ENCODE results near the gene HIP1R.
A peak's percentile ranks its signal among the peaks of the same experiment; 100 is the strongest.

The HIP1R gene

DNA sequence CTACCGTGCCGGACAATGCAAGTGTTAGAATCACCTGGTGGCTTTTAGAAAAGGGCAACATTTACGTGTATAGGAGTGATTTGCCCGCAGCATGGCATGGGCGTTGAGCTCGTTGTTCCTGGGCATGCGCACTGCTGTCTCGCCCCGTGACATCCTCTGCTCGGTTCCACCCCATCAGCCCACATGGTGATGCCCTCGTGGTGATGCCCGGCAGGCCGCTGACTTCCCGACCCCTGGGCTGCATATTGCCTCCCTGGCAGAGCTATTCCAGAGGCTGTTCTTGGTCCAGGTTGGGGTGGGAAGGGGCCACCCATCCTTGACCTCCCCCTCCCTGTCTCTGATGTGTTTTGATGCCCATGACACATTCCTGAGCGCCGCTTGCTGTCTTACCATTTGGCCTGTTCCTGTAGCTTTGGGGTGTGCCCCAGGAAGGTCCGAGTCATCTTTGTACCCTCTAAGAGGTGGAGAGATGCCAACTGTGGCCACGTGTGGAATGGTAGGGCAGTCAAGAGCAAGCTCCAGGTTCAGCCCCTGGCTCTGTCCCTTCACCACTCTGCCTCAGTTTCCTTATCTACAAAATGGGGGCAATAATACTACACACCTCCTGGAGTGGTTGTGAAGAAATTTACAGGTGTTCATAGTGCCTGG is 4.8 kb downstream of the HIP1R start:
- Mint-ChIP-seq H3K27me3 (no peaks in the 10 kb centered on the region), H3K9me3 (no peaks in the 10 kb centered on the region), H3K4me1 (peaks cover 54% of the 10 kb centered on the region), H3K27ac (no peak overlapping the region), H3K36me3 (peaks cover 13% of the 10 kb centered on the region), H3K4me3 (no peak overlapping the region)
- no peak for ATAC-seq (ENCODE audit: low read depth)
- DNase-seq (ENCODE audit: low spot score in 2 of 2) = no peak

DNA sequence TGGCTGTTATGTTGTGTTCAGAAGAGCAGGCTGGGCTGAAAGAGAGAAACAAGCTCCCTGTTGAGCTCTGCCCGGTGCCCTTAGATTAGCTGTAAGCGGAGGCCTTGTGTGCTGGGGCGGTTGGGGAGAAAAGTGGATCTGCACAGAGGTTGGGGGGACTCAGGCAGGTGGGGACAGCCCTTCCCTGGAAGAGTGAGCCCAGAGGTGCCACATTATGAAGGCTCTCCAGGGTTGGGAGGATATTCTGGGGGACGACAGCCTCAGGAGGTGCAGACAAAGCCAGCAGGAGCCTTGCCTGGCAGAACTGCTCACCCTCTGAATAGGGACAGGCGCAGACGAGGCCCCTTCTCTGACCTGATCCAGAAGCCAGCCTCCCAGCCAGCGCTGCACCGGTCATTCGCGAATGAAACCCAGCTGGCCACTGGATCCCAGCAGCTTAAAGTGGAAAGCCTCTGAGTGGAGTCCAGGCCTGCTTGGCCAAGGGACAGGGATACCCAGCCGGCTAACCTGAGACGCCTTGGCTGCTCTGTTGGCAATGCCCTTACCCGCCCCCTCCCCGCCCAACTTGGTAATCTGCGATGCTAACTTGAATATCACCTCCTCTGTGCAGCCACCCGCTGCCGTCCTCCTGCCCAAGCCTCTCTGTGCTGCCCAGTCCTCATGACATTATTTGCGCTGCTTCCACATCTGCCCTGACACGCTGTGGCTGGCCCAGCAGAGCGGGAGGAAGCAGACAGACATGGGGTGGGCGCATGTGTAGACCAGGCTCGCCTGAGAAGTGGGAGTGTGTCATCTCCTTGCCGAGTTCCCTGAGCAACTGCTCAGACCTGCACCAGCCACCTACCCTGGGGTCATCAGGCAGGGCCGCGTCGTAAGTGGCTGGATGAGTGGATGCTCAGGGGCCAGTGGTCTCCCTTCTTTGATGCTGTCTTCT is 5.6 kb downstream of the HIP1R start:
- H3K36me3 Mint-ChIP-seq = peaks cover 13% of the 10 kb centered on the region
- no peak overlapping the region for H3K4me3 Mint-ChIP-seq
- H3K27me3 Mint-ChIP-seq = no peaks in the 10 kb centered on the region
- H3K27ac Mint-ChIP-seq = no peak overlapping the region
- peaks cover 56% of the 10 kb centered on the region for H3K4me1 Mint-ChIP-seq
- no peaks in the 10 kb centered on the region for H3K9me3 Mint-ChIP-seq
- ATAC-seq (ENCODE audit: low read depth) (no peak), DNase-seq (ENCODE audit: low spot score in 2 of 2) (no peak)

DNA sequence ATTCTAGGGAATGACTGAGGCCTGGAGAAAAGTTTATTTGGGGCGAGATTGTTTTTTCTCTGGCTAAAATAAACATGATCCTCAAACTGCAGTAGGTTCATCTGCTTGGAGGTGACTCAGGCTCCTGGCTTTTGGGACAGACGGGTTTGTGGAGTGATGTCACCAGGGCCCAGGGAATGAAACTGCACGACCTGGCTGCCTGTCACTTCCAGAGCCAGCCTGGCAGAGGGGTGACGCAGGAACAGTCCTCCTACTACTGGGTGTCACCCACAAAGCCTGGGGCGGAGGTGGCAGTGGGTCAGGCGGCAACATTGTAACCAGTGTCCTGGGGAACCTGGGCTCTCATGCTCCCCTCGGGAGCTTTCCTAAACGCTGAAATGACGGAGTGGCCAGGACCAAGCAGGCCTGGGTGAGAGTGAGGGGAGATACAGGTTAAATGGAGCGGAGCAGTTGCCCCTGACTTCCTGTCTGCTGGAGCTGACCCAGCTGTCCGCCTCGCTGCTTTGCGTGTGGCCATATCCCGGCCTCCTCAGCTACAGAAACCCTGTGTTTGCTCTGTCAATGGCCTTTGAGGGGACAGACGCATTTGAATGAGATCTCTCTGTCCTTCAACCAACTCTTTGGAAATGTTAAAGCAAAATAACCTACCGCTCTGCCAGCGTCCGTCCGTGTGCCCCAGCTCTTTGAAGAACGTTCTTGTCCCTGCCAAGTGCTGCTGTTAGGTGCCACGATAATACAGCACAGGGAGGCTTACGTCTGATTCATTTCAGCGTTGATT is 6.5 kb downstream of the HIP1R start:
- peaks cover 51% of the 10 kb centered on the region for H3K4me1 Mint-ChIP-seq
- H3K27ac Mint-ChIP-seq = no peak overlapping the region
- no peaks in the 10 kb centered on the region for H3K27me3 Mint-ChIP-seq
- H3K9me3 Mint-ChIP-seq = no peaks in the 10 kb centered on the region
- no peak for DNase-seq (ENCODE audit: low spot score in 2 of 2)
- no peak for ATAC-seq (ENCODE audit: low read depth)
- H3K36me3 Mint-ChIP-seq = peaks cover 9% of the 10 kb centered on the region
- no peak overlapping the region for H3K4me3 Mint-ChIP-seq

DNA sequence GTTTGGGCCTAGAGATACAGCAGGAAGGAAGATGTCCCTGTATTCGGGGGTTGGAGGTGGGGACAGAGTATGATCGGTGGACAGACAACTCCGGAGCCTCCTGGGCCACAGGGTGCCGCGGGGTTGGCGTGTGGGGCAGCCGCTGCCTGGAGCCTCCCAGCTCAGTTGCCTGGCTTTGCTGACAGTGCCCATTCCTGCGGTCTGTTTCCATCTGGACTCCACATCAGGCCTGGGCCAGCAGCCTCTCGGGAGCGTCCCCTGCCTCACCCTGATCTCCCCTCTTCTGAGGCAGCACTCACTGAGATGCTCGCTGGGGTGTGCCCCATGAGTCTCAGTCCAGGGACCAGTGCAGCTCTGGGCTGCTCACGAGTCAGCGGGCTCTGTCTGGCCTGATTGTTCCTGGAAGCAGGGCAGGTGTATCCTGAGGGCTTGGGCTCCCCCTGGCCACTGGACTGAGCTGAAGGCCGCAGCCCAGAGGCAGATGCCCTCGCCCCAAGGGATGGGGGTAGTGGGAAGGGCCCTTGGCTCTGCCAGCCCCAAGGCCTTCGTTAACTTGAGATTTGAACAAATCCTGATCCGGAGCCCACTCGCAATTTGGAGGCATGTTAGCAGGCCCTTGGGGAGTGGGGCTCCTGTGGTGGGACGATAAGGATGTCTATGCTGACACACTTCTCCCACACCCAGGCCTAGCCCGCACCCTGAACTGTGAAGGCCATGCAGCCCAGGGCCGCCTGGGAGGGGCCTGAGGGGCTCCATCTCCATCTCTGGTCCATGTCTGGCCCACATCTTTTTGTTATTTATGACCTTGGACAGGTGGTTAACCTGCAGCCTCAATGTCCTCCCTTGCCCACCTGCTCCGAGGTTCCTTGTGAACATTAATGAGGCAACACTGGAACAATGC is 7.5 kb downstream of the HIP1R start:
- H3K9me3 Mint-ChIP-seq = no peaks in the 10 kb centered on the region

DNA sequence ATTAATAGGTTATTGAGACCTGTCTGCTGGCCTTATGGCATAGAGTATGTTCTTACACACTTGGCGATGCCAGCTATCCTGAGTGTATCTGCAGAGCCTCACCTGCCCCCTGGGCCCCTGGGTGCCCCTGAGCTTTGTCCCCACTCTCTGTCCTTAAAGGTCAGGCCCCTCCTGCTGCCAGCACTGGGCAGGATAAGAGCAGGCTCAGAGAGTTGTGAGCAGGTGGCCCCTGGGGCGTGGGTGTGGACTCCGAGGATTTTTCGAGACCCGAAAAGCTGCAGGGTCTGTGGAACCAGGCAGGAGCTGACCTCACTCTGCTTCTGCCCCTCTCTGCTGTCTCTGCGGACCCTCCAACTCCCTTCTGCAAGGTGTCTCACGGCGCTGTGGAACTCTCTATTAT is 8.2 kb downstream of the HIP1R start:
- H3K4me3 Mint-ChIP-seq = no peak overlapping the region
- DNase-seq (ENCODE audit: low spot score in 2 of 2) (no peak), ATAC-seq (ENCODE audit: low read depth) (no peak)
- H3K36me3 Mint-ChIP-seq = peaks cover 10% of the 10 kb centered on the region
- no peak overlapping the region for H3K27ac Mint-ChIP-seq
- H3K27me3 Mint-ChIP-seq = no peaks in the 10 kb centered on the region
- no peaks in the 10 kb centered on the region for H3K9me3 Mint-ChIP-seq
- H3K4me1 Mint-ChIP-seq = peaks cover 37% of the 10 kb centered on the region

More for the DNA sequence above, 7.5 kb downstream of the HIP1R start:
- H3K27ac Mint-ChIP-seq = no peak overlapping the region
- peaks cover 44% of the 10 kb centered on the region for H3K4me1 Mint-ChIP-seq
- H3K4me3 Mint-ChIP-seq = no peak overlapping the region
- no peak for DNase-seq (ENCODE audit: low spot score in 2 of 2)
- no peak for ATAC-seq (ENCODE audit: low read depth)
- H3K36me3 Mint-ChIP-seq = peaks cover 9% of the 10 kb centered on the region
- no peaks in the 10 kb centered on the region for H3K27me3 Mint-ChIP-seq

DNA sequence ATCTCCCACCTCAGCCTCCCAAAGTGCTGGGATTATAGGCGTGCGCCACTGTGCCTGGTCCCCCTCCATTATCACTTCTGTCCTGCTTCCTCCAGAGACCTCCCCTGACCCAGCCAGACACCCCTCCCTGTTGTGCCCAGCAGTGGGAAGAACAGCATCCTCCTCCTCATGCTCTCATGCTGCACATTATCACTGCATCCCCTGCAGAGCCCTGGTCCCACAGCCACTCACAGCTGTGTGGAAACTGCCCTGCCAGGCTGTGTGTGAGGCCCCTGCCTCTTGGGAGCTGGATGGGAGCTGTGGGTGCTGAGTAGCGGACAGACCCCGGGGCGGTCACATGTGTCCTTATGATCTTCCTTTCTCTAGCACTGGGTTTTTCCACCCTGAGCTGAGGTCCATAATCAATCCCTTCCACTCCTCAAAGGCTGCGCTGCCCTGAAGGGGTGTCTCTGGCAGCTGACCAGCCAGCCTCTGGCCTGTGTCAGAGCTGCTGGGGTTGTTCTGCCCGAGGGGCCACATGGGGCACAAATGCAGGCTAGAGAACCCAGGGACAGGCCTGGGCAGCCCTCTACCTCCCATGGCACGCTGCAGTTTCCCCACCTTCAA is 9.2 kb downstream of the HIP1R start:
- no peak for ATAC-seq (ENCODE audit: low read depth)
- H3K27me3 Mint-ChIP-seq = no peaks in the 10 kb centered on the region
- H3K27ac Mint-ChIP-seq = peak overlapping the region; percentile 53
- H3K4me3 Mint-ChIP-seq = no peak overlapping the region
- no peak for DNase-seq (ENCODE audit: low spot score in 2 of 2)
- H3K4me1 Mint-ChIP-seq = peaks cover 27% of the 10 kb centered on the region
- peaks cover 9% of the 10 kb centered on the region for H3K36me3 Mint-ChIP-seq
- H3K9me3 Mint-ChIP-seq = no peaks in the 10 kb centered on the region

DNA sequence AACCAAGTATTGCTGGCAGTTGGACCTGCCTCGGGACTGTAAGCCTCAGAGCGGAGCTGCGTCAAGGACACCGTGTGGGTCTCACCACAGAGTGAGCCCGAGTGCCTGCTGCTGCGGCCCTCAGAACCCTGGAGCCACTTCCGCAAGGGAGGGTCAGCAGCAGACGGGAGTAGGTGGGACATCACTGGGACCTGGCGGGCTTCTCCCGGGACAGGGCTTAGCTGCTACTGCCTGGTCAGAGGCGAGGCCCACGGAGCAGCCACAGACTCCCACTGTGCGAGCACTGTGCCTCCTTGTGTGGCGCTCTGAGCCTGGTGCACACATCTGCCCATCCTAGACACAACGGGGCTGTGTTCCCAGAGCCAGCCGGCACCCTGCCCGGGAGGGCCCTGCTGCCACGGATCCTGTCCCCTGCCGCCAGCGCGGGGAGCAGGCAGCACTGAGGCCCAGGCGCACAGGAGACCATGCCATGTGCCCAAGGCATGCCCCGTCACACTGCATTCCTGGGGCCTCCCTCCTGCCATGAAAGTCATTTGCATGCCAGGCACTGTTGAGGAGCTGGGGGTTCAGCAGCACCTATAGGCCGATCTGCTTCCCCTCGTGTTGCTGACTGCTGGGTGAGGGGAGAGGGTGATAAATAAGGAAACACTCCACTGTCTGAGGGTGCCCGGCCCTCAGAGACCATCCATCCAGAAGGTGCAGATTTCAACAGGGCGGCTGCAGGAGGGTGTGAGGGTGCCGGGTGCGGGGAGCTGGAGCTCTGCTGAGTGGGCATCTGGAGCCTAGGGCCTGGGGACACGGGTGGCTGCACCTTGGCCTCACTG is 10.0 kb downstream of the HIP1R start:
- Mint-ChIP-seq H3K9me3 (no peaks in the 10 kb centered on the region), H3K27me3 (no peaks in the 10 kb centered on the region), H3K36me3 (peaks cover 11% of the 10 kb centered on the region), H3K4me3 (no peak overlapping the region), H3K27ac (no peak overlapping the region), H3K4me1 (peaks cover 26% of the 10 kb centered on the region)
- ATAC-seq (ENCODE audit: low read depth) (no peak), DNase-seq (ENCODE audit: low spot score in 2 of 2) (no peak)

DNA sequence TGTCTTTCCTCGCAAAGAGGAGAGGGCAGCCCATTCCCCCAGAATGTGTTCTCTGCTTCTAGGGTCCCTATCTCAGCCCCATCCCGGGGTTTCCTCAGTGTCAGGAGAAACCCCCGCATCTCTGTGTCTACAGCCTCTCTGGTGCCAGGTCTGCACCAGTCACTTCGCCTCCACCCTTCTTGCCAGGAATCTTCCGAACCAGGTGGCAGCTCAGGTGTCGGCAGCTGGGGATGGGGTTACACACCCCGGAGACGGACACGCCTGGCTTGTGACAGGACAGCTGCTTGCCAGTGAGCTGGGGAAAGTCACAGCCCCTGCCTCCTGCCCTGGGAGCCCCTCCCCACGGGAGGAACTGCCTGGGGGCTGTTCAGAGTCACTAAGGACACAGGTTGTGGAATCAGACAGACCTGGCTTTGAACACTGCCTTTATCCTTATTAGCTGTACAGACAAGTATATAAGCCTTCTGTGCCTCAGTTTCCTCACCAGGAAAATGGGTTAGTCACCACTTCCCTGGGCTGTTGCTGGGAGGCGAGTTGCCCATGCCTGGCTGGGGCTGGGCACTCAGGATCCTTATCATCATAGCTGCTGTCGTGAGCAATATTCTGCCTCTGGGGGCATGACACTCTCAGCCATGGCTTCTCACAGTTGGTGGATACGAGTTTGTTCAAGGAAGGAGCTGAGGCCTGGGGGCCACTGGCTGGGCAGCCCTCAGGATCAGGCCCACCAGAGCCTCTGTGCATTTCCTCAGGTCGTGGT is 10.8 kb downstream of the HIP1R start:
- Mint-ChIP-seq H3K4me1 (peaks cover 20% of the 10 kb centered on the region), H3K36me3 (peaks cover 11% of the 10 kb centered on the region), H3K4me3 (no peak overlapping the region), H3K27ac (no peak overlapping the region), H3K27me3 (no peaks in the 10 kb centered on the region), H3K9me3 (no peaks in the 10 kb centered on the region)
- ATAC-seq (ENCODE audit: low read depth) = no peak
- no peak for DNase-seq (ENCODE audit: low spot score in 2 of 2)

DNA sequence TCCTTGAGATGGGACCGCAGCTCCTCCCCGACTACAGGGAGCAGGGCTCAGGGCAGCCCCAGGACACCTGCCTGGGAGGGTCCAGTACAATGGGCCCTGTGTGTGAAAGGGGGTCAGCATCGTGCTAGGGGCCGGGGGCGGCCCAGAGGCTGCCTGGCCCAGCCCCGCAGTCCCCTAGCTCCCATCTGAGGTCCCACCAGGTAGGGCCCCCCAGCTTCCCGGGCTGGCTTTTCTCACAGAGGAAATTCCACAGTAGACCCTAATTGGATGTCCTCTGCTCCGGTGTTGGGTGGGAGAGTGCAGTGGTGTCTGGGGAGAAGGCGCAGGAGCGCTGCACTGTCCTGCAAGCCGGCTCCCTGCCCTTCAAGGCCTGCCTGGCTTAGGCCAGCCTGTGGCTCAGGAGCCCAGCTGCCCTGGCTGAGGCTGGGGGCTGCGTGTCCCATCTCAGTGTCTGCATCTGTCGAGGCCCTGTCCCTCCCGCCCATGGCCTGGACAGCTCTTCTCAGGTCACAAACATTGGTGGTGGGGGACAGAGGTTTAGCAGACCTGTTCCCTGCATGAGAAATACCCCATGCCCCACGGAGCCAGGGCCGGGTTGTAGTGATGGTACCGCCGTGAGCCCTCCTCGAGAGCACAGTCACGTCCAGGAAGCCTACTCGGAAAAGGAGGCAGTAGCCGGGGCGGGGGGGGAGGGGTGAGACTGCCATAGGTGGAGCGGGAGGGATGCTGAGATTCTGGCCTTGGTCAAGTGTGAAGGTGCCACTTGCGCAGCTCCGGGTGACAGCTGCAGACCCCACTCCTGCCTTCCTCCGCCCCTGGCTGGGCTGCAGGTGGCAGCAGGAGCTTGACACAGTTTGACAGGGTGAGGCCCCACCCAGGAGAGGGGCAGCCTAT is 11.6 kb downstream of the HIP1R start:
- H3K27ac Mint-ChIP-seq = no peak overlapping the region
- H3K4me3 Mint-ChIP-seq = no peak overlapping the region
- peaks cover 14% of the 10 kb centered on the region for H3K4me1 Mint-ChIP-seq

DNA sequence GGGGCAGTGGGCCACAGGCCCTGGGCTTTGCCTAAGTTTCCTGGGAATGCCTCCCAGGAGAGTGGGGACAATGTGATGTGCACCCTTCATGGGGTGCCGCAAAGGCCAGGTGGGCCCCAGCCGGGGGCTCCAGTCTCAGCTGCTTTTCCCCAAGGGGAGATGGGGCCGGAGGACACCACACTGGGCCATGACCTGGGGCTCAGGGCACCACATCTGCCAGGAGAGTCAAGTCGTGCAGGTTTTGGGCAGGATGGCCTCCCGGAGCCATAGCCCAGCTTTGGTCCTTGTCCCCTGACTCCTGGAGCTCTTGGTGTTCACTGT is 12.2 kb downstream of the HIP1R start:
- no peak for DNase-seq (ENCODE audit: low spot score in 2 of 2)
- Mint-ChIP-seq H3K4me3 (no peak overlapping the region), H3K27ac (no peak overlapping the region), H3K27me3 (no peaks in the 10 kb centered on the region), H3K4me1 (peaks cover 8% of the 10 kb centered on the region), H3K36me3 (peaks cover 14% of the 10 kb centered on the region), H3K9me3 (no peaks in the 10 kb centered on the region)
- no peak for ATAC-seq (ENCODE audit: low read depth)

More for the DNA sequence above, 11.6 kb downstream of the HIP1R start:
- Mint-ChIP-seq H3K9me3 (no peaks in the 10 kb centered on the region), H3K27me3 (no peaks in the 10 kb centered on the region), H3K36me3 (peaks cover 13% of the 10 kb centered on the region)
- DNase-seq (ENCODE audit: low spot score in 2 of 2) (no peak), ATAC-seq (ENCODE audit: low read depth) (no peak)

DNA sequence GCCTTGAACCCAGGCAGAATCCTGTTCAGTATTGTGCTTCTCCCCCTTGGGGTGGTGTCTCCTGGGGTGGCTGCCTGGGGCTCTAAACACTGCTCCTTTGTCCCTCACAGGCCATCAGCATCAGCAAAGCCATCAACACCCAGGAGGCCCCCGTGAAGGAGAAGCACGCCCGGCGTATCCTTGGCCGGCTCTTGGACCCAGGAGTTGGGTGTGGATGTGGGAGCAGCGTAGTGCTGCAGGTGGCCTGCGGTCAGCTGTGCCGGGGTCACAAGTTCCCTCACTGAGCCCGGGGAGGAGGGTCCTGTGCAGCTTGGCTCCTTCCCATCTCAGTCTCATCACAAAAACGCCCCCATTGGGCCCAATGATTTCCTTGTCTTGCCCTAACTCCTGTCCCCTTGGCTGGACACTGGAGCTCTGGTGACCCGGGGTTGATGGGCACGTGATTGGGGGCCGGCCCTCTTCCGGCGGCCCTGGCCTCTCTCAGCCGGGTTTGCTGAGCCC is 12.7 kb downstream of the HIP1R start:
- Mint-ChIP-seq H3K4me1 (peaks cover 8% of the 10 kb centered on the region), H3K9me3 (no peaks in the 10 kb centered on the region), H3K4me3 (no peak overlapping the region), H3K36me3 (peaks cover 17% of the 10 kb centered on the region), H3K27ac (no peak overlapping the region), H3K27me3 (no peaks in the 10 kb centered on the region)
- ATAC-seq (ENCODE audit: low read depth) (no peak), DNase-seq (ENCODE audit: low spot score in 2 of 2) (no peak)
